Amniotic epithelial cell (primary cell): ENCODE data around the gene PPP6R2.
"Not testable (repeated sequence)": the region's sequence is repeated elsewhere in the genome, so short reads cannot be mapped to it uniquely, and the experiment has no call there.

Source experiments
- DNase-seq: peaks from one replicate; pipeline ENCODE4 v3.0.0-alpha.2; 2010; ENCODE audit warnings: low read depth

The PPP6R2 gene

DNA sequence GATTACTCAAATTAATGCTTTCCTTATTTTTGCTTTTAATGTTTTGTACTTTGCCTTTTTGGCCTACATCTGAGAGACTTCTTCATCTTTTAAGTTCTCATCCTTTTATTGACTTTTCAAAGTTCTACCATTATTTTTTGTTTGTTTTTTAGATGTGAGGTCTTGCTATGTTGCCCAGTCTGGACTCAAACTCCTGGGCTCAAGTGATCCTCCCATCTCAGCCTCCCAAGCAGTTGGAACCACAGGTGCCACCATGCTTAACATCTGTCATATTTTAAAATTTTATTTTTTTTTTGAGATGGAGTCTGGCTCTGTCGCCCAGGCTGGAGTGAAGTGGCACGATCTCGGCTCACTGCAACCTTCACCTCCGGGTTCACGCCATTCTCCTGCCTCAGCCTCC lies 57.8 kb downstream of the PPP6R2 start:
- DNase-seq: no peak

DNA sequence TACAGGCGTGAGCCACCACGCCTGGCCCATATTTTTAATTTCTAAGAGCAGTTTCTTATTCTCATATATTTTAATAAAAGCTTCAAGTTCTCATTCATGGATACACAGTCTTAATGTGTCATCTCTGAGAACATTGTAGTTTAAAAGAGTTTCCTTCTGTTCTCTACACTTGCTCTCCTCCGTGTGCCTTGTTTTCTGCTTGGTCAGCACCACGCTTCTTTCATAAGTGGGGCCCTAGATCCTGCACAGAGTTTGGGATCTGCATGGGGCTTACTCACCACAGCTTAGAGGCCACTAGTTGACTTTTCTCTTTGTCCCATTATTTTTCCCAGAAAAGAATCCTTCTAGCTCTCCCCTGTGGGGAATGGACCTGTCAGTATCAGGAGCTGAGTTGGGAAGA lies 58.8 kb downstream of the PPP6R2 start:
- no peak for DNase-seq

DNA sequence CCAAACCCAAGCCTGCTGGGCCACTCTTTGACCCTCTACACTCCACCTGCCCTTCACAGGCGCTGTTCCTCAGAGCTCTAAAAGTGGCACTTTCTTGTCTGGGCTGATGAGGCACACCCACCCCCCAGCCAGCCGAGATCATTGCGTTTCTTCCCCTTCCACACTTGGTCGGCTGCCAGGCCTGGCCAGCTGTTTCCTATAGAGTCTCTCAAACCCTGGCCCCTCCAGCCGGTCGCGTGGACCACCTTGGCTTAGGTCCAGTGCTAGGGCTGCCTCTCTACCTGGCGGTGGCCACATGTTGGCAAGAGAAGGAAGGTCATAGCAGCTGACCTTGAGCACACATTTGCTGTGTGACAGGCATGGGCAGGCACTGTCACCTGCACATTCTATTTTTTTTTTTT lies 60.6 kb downstream of the PPP6R2 start:
- no peak for DNase-seq

GRCh38 chr22:50406416-50407170 lies 63.5 kb downstream of the PPP6R2 start:
- no peak for DNase-seq

- DNase-seq: no peak
Measured at GRCh38 chr22:50408311-50408710, 65.2 kb downstream of the PPP6R2 start.

DNA sequence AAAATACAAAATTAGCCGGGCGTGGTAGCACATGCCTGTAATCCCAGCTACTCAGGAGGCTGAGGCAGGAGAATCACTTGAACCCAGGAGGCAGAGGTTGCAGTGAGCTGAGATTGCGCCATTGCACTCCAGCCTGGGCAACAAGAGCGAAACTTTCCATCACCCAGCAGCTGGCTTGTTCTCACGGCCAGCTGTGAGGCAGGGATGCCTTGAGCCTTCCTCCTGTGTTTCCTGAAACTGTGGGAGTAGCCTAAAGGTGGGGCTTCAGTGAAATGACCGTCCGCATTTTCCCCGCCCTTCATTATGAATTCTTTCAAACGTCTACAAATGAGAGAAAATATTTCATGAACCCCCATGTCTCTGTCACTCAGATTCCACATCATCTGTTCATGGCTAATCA lies 65.8 kb downstream of the PPP6R2 start:
- DNase-seq: not testable (repeated sequence)

DNA sequence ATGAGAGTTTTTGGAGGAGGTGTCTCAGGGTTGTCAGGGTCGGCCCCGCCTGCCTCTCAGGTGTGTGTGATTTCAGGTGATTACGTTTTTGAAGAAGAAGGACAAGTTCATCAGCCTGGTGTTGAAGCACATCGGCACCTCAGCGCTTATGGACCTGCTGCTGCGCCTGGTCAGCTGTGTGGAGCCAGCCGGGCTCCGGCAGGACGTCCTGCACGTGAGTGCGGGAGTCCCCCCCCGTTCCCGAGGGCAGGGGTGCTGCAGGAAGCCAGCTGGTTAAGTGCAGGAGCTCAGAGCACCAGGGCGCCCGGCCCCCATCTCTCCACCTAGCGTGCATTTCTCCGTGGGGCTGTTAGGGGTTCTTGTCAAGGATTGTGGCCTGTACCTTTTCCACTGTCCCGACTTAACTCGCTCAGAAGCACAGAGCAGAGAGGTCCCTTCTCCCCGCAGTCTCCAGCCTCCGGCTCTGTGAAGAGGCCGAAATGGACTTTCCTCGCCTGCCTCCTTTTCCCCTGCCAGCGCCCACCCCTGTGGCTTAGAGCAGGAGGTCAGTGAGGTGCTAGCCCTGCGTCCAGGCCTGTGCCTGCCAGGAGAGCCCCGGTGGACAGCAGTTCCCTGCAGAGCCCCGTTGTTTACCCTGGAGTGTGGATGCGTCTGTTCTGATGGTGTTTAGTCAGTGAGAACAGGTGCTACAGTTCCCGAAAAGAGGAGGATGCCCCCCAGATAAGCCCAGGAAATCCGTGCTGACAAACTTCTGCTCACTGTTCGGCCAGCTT lies 71.5 kb downstream of the PPP6R2 start:
- DNase-seq: no peak

GRCh38 chr22:50415426-50415825 lies 72.3 kb downstream of the PPP6R2 start:
- no peak for DNase-seq

GRCh38 chr22:50416996-50417395 lies 73.9 kb downstream of the PPP6R2 start:
- DNase-seq: no peak

GRCh38 chr22:50417411-50418210 lies 74.5 kb downstream of the PPP6R2 start:
- peak; percentile 26 for DNase-seq

- DNase-seq: no peak
Measured at GRCh38 chr22:50418624-50419023, 75.5 kb downstream of the PPP6R2 start.

DNA sequence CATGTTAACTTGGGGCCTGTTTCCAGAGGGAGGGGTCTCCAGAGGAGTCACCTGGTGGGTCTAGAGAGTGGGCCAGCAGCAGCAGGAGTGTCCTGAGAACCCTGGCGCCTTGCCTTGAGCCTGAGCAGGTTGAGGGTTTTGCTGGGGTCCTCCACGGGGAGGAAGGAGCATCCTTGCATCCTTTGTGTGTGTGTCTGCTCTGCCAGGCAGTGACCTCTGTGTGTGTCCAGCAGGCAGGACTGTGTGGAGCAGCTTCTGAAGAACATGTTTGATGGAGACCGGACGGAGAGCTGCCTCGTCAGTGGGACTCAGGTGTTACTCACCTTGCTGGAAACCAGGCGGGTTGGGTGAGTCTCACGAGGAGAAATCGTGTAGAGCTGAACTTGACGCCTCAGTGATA lies 76.0 kb downstream of the PPP6R2 start:
- DNase-seq: no peak

DNA sequence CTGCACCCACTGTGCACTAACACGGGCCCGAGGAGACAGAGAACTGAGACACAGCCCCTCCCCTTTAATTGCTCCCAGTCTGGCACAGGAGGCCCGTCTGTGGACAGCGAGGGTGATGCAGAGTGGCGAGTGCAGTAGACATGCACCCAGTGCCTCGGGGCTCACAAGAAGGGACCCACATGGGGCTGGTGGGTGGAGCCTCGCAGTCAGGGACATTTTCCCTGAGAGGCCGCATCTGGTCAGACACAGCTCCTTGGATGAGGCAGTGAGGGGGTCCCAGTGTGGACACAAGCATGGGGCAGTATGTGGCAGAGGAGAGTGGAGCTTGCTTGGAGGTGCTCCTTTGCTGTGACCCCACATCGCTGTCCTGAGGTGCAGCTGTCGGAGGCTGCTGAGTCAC lies 76.9 kb downstream of the PPP6R2 start:
- DNase-seq: no peak

GRCh38 chr22:50420581-50420980 lies 77.5 kb downstream of the PPP6R2 start:
- no peak for DNase-seq

DNA sequence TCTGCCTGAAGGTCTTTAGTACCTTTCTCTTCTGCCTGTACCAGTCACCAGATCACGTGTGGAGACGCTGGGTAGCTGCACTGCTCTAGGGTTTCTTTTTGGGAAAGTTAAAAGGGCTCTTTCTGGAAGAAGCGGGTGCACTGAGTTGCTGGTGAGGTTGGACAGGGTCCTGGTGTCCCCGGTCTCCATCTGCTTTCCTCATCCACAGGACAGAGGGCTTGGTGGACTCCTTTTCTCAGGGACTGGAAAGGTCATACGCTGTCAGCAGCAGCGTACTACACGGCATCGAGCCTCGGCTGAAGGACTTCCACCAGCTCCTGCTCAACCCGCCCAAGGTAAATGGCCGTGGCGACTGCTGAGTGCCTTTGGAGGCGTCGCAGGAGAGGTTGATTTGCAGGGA lies 78.9 kb downstream of the PPP6R2 start:
- peak; percentile 26 for DNase-seq

- DNase-seq: no peak
Measured at GRCh38 chr22:50422961-50423815, 80.1 kb downstream of the PPP6R2 start.

DNA sequence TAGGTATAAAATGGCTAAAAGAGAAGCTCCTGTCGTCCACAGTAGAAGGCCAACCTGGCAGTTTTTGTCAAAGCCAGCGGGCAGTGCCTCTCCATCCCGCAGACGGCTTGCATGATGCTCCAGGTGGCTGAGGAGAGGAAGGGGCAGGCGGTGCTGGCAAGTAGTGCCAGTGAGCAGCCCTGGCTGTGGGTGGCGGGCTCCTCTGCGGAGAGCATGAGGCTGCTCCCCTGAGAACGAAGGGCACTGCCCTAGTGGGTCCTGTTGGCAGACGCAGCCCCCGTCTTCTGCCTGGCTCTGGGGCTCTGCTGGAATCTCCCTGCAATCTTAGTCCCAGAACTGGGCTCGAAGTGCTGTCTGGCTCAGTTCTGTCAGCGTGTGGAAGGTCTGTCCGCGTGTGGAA lies 80.8 kb downstream of the PPP6R2 start:
- no peak for DNase-seq

- DNase-seq: peak; percentile 15
Measured at GRCh38 chr22:50425179-50425916, 82.2 kb downstream of the PPP6R2 start.

- DNase-seq: no peak
Measured at GRCh38 chr22:50432131-50432876, 89.2 kb downstream of the PPP6R2 start.

DNA sequence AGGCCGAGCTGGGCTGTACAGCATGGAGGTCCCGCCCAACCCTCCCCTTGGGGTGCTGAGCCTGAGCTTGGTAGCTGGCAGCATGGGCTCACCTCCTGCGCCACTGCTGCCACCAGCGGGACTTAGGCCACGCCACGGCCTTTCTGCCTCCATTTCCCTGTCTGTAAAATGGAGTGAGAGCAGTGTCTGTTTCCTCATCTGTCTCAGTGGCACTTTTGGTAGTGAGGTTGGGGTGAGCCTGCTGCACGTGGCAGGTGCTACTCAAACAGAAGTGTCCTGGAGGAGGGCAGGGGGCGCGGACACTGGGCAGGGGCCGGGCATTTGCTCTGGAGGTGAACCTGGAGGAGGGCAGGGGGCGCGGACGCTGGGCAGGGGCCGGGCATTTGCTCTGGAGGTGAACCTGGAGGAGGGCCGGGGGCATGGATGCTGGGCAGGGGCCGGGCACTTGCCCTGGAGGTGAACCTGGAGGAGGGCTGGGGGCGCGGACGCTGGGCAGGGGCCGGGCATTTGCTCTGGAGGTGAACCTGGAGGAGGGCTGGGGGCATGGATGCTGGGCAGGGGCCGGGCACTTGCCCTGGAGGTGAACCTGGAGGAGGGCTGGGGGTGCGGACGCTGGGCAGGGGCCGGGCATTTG lies 89.9 kb downstream of the PPP6R2 start:
- DNase-seq: not testable (repeated sequence)
